GM18909 (cell line): ENCODE results near the gene GRIN2C.

Source experiments
- ATAC-seq: cut with Tn5 transposase; IDR thresholded peaks from one replicate; pipeline ENCODE4 v1.9.1; 2021; ENCODE audit warnings: mild to moderate bottlenecking; ENCODE audit not compliant: unreplicated experiment, poor library complexity

The GRIN2C gene

GRCh38 chr17:74851612-74852236 is 8.0 kb downstream of the GRIN2C start:
- ATAC-seq, result no peak

GRCh38 chr17:74850914-74851313 is 8.8 kb downstream of the GRIN2C start:
- ATAC-seq, result no peak

- no peak for ATAC-seq
These were observed 9.4 kb downstream of the GRIN2C start for GRCh38 chr17:74850310-74850709.

GRCh38 chr17:74848656-74849399 is 10.9 kb downstream of the GRIN2C start:
- ATAC-seq, result no peak

GRCh38 chr17:74846621-74847020 is 13.1 kb downstream of the GRIN2C start:
- no peak for ATAC-seq

- no peak for ATAC-seq
These were observed 16.4 kb downstream of the GRIN2C start for GRCh38 chr17:74843352-74843627.

- no peak for ATAC-seq
These were observed 16.9 kb downstream of the GRIN2C start for GRCh38 chr17:74842599-74843351.

GRCh38 chr17:74842146-74842598 is 17.5 kb downstream of the GRIN2C start:
- ATAC-seq, result no peak

- ATAC-seq, result no peak
These were observed 18.6 kb downstream of the GRIN2C start for GRCh38 chr17:74840989-74841666.

- no peak for ATAC-seq
These were observed 19.5 kb downstream of the GRIN2C start for GRCh38 chr17:74839990-74840852.

GRCh38 chr17:74838274-74838673 is 21.4 kb downstream of the GRIN2C start:
- no peak for ATAC-seq

- no peak for ATAC-seq
These were observed 22.8 kb downstream of the GRIN2C start for GRCh38 chr17:74836691-74837467.

GRCh38 chr17:74836191-74836590 is 23.5 kb downstream of the GRIN2C start:
- no peak for ATAC-seq

- no peak for ATAC-seq
These were observed 25.9 kb downstream of the GRIN2C start for GRCh38 chr17:74833501-74834377.

- ATAC-seq, result no peak
These were observed 27.3 kb downstream of the GRIN2C start for GRCh38 chr17:74832421-74832820.

GRCh38 chr17:74831444-74832146 is 28.1 kb downstream of the GRIN2C start:
- no peak for ATAC-seq

- ATAC-seq, result no peak
These were observed 28.8 kb downstream of the GRIN2C start for GRCh38 chr17:74830861-74831260.

GRCh38 chr17:74827800-74828199 is 31.9 kb downstream of the GRIN2C start:
- ATAC-seq, result no peak
